Measurements from ENCODE around the gene NBEA. TPM values are rescaled to one million over a fixed set of nuclear protein-coding genes. Genes with fewer than 3 reads are reported as not detected.

Gene NBEA
- total RNA-seq, 2 experiments from 2014 or later: 0.34 to 0.57 TPM

- CTCF ChIA-PET: no interaction called here
- DNase-seq (no peak), ATAC-seq (no peak)
- no peaks in the 10 kb centered on the region for H3K27me3 Mint-ChIP-seq (ENCODE audit: low read depth)
- no peak overlapping the region for H3K4me3 Mint-ChIP-seq
- POLR2A ChIA-PET: no interaction called here
- H3K9me3 Mint-ChIP-seq (ENCODE audit: insufficient read depth): no peaks in the 10 kb centered on the region
- H3K4me1 Mint-ChIP-seq (ENCODE audit: low read depth): peaks cover 21% of the 10 kb centered on the region
- H3K27ac Mint-ChIP-seq: no peak overlapping the region
- no peaks in the 10 kb centered on the region for H3K36me3 Mint-ChIP-seq (ENCODE audit: low read depth)
Observed at GRCh38 chr13:35159041-35159440, 217.0 kb downstream of the NBEA start.

- CTCF ChIA-PET: no interaction called here
- DNase-seq: no peak
- no peak overlapping the region for H3K4me3 Mint-ChIP-seq
- no peak overlapping the region for H3K27ac Mint-ChIP-seq
- no peaks in the 10 kb centered on the region for H3K27me3 Mint-ChIP-seq (ENCODE audit: low read depth)
- POLR2A ChIA-PET: no interaction called here
- no peaks in the 10 kb centered on the region for H3K36me3 Mint-ChIP-seq (ENCODE audit: low read depth)
- no peak for ATAC-seq
- H3K9me3 Mint-ChIP-seq (ENCODE audit: insufficient read depth): no peaks in the 10 kb centered on the region
- peaks cover 21% of the 10 kb centered on the region for H3K4me1 Mint-ChIP-seq (ENCODE audit: low read depth)
Observed at GRCh38 chr13:35160896-35161295, 218.8 kb downstream of the NBEA start.

- no peak for ATAC-seq
- Mint-ChIP-seq H3K4me3 (peak overlapping the region; percentile 69), H3K27ac (peak overlapping the region; percentile 78), H3K36me3 (ENCODE audit: low read depth) (no peaks in the 10 kb centered on the region), H3K4me1 (ENCODE audit: low read depth) (peaks cover 19% of the 10 kb centered on the region), H3K9me3 (ENCODE audit: insufficient read depth) (no peaks in the 10 kb centered on the region), H3K27me3 (ENCODE audit: low read depth) (no peaks in the 10 kb centered on the region)
- CTCF ChIA-PET: interaction anchor here (1.2 kb wide), 1 partner anchor 23 kb away, joined by 3 read pairs; no protein-coding TSS in a partner anchor
- POLR2A ChIA-PET: no interaction called here
- no peak for DNase-seq
Observed at GRCh38 chr13:35162420-35162819, 220.3 kb downstream of the NBEA start.

- H3K27me3 Mint-ChIP-seq (ENCODE audit: low read depth): no peaks in the 10 kb centered on the region
- ChIA-PET CTCF (interaction anchor here (0.6 to 2.2 kb wide), 7 partner anchors 10 to 1936 kb away, joined by 3 to 9 read pairs (median 3); no protein-coding TSS in a partner anchor), POLR2A (no interaction called here)
- no peak overlapping the region for H3K27ac Mint-ChIP-seq
- no peak overlapping the region for H3K4me3 Mint-ChIP-seq
- DNase-seq (no peak), ATAC-seq (no peak)
- H3K36me3 Mint-ChIP-seq (ENCODE audit: low read depth): no peaks in the 10 kb centered on the region
- H3K4me1 Mint-ChIP-seq (ENCODE audit: low read depth): peaks cover 19% of the 10 kb centered on the region
- H3K9me3 Mint-ChIP-seq (ENCODE audit: insufficient read depth): no peaks in the 10 kb centered on the region
Observed at GRCh38 chr13:35163674-35164073, 221.6 kb downstream of the NBEA start.

- H3K27me3 Mint-ChIP-seq (ENCODE audit: low read depth): no peaks in the 10 kb centered on the region
- H3K4me3 Mint-ChIP-seq: no peak overlapping the region
- H3K36me3 Mint-ChIP-seq (ENCODE audit: low read depth): no peaks in the 10 kb centered on the region
- no peaks in the 10 kb centered on the region for H3K9me3 Mint-ChIP-seq (ENCODE audit: insufficient read depth)
- peaks cover 13% of the 10 kb centered on the region for H3K4me1 Mint-ChIP-seq (ENCODE audit: low read depth)
- ChIA-PET CTCF (interaction anchor here (0.6 to 2.2 kb wide), 7 partner anchors 9 to 1937 kb away, joined by 3 to 9 read pairs (median 3); no protein-coding TSS in a partner anchor), POLR2A (no interaction called here)
- H3K27ac Mint-ChIP-seq: no peak overlapping the region
- ATAC-seq (peak; percentile 65), DNase-seq (no peak)
Observed at GRCh38 chr13:35164324-35164932, 222.4 kb downstream of the NBEA start.

GRCh38 chr13:35165205-35165604, 223.1 kb downstream of the NBEA start:
- H3K36me3 Mint-ChIP-seq (ENCODE audit: low read depth): no peaks in the 10 kb centered on the region
- H3K27ac Mint-ChIP-seq: no peak overlapping the region
- H3K9me3 Mint-ChIP-seq (ENCODE audit: insufficient read depth): no peaks in the 10 kb centered on the region
- no peaks in the 10 kb centered on the region for H3K27me3 Mint-ChIP-seq (ENCODE audit: low read depth)
- POLR2A ChIA-PET: no interaction called here
- CTCF ChIA-PET: interaction anchor here (0.9 to 2.2 kb wide), 3 partner anchors 8 to 1937 kb away, joined by 3 to 9 read pairs (median 4); no protein-coding TSS in a partner anchor
- H3K4me3 Mint-ChIP-seq: no peak overlapping the region
- peaks cover 11% of the 10 kb centered on the region for H3K4me1 Mint-ChIP-seq (ENCODE audit: low read depth)
- ATAC-seq: no peak
- no peak for DNase-seq

GRCh38 chr13:35179494-35179893, 237.4 kb downstream of the NBEA start:
- POLR2A ChIA-PET: no interaction called here
- DNase-seq (no peak), ATAC-seq (no peak)
- Mint-ChIP-seq H3K36me3 (ENCODE audit: low read depth) (no peaks in the 10 kb centered on the region), H3K9me3 (ENCODE audit: insufficient read depth) (no peaks in the 10 kb centered on the region), H3K4me3 (no peak overlapping the region), H3K27me3 (ENCODE audit: low read depth) (no peaks in the 10 kb centered on the region), H3K4me1 (ENCODE audit: low read depth) (no peaks in the 10 kb centered on the region), H3K27ac (no peak overlapping the region)
- CTCF ChIA-PET: interaction anchor here (1.2 kb wide), 1 partner anchor 16 kb away, joined by 3 read pairs; no protein-coding TSS in a partner anchor

GRCh38 chr13:35179920-35180663, 238.0 kb downstream of the NBEA start:
- no peak overlapping the region for H3K27ac Mint-ChIP-seq
- ChIA-PET CTCF (no interaction called here), POLR2A (no interaction called here)
- no peaks in the 10 kb centered on the region for H3K27me3 Mint-ChIP-seq (ENCODE audit: low read depth)
- no peak overlapping the region for H3K4me3 Mint-ChIP-seq
- H3K9me3 Mint-ChIP-seq (ENCODE audit: insufficient read depth): no peaks in the 10 kb centered on the region
- ATAC-seq: no peak
- H3K36me3 Mint-ChIP-seq (ENCODE audit: low read depth): no peaks in the 10 kb centered on the region
- no peaks in the 10 kb centered on the region for H3K4me1 Mint-ChIP-seq (ENCODE audit: low read depth)
- DNase-seq: no peak

GRCh38 chr13:35190241-35190640, 248.2 kb downstream of the NBEA start:
- no peaks in the 10 kb centered on the region for H3K9me3 Mint-ChIP-seq (ENCODE audit: insufficient read depth)
- ATAC-seq (no peak), DNase-seq (no peak)
- no peak overlapping the region for H3K27ac Mint-ChIP-seq
- H3K27me3 Mint-ChIP-seq (ENCODE audit: low read depth): no peaks in the 10 kb centered on the region
- no peaks in the 10 kb centered on the region for H3K36me3 Mint-ChIP-seq (ENCODE audit: low read depth)
- CTCF ChIA-PET: no interaction called here
- H3K4me1 Mint-ChIP-seq (ENCODE audit: low read depth): no peaks in the 10 kb centered on the region
- no peak overlapping the region for H3K4me3 Mint-ChIP-seq
- POLR2A ChIA-PET: no interaction called here

GRCh38 chr13:35191883-35192282, 249.8 kb downstream of the NBEA start:
- DNase-seq (no peak), ATAC-seq (no peak)
- Mint-ChIP-seq H3K36me3 (ENCODE audit: low read depth) (no peaks in the 10 kb centered on the region), H3K4me1 (ENCODE audit: low read depth) (no peaks in the 10 kb centered on the region), H3K27ac (no peak overlapping the region), H3K27me3 (ENCODE audit: low read depth) (no peaks in the 10 kb centered on the region), H3K9me3 (ENCODE audit: insufficient read depth) (no peaks in the 10 kb centered on the region), H3K4me3 (no peak overlapping the region)
- ChIA-PET CTCF (no interaction called here), POLR2A (no interaction called here)

- no peak for ATAC-seq
- H3K27me3 Mint-ChIP-seq (ENCODE audit: low read depth): no peaks in the 10 kb centered on the region
- H3K4me3 Mint-ChIP-seq: no peak overlapping the region
- POLR2A ChIA-PET: no interaction called here
- H3K27ac Mint-ChIP-seq: no peak overlapping the region
- H3K4me1 Mint-ChIP-seq (ENCODE audit: low read depth): no peaks in the 10 kb centered on the region
- H3K9me3 Mint-ChIP-seq (ENCODE audit: insufficient read depth): no peaks in the 10 kb centered on the region
- no peaks in the 10 kb centered on the region for H3K36me3 Mint-ChIP-seq (ENCODE audit: low read depth)
- DNase-seq: no peak
- CTCF ChIA-PET: no interaction called here
Observed at GRCh38 chr13:35198613-35199200, 256.6 kb downstream of the NBEA start.

GRCh38 chr13:35208587-35208986, 266.5 kb downstream of the NBEA start:
- Mint-ChIP-seq H3K36me3 (ENCODE audit: low read depth) (no peaks in the 10 kb centered on the region), H3K4me1 (ENCODE audit: low read depth) (no peaks in the 10 kb centered on the region), H3K27ac (no peak overlapping the region), H3K4me3 (no peak overlapping the region), H3K27me3 (ENCODE audit: low read depth) (no peaks in the 10 kb centered on the region), H3K9me3 (ENCODE audit: insufficient read depth) (no peaks in the 10 kb centered on the region)
- ChIA-PET POLR2A (no interaction called here), CTCF (no interaction called here)
- DNase-seq (no peak), ATAC-seq (no peak)
